Effector CD4-positive, alpha-beta T cell (primary cell): ENCODE measurements around the gene ADAMTS9.
"Not testable (repeated sequence)": the region's sequence is repeated elsewhere in the genome, so short reads cannot be mapped to it uniquely, and the experiment has no call there.

Source experiments
- DNase-seq: peaks from one replicate; pipeline ENCODE4 v3.0.0-alpha.2; 2020

ADAMTS9 gene

DNA sequence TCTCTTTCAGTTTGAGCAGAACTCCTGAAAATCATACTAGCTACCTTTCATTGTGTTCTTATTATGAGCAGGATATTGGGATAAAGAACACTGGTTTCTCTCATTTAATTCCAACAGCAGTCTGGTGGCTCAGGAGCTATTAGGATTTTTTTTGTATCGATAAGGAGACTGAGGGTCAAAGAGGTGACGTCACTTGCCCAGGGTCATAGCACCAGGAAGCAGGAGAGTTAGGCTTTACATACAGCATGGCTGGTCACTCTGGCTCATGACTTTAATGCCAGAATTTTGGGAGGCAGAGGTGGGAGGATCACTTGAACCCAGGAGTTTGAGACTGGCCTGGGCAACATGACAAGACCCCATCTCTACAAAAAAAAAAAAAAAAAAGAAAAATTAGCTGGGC is 113.6 kb downstream of the ADAMTS9 start:
- no peak for DNase-seq

DNA sequence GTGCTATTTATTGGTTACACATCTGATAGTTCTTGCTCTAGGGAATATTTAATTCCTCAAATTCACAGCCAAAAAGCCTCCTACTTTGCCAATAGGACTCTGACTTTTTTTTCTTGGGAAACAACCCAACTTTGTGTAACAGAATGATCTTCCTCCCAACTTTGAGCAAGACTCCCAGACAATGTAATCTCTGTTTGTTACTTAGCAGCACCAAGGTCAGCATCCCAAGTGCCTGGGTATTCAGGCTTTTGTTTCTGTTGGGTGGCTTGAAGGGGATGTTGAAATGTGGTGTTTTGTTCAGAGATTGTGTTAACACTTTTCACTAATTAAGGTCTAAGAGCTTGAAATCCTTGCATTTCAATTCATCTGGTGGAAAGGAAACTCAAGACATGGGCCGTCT is 115.8 kb downstream of the ADAMTS9 start:
- no peak for DNase-seq

DNA sequence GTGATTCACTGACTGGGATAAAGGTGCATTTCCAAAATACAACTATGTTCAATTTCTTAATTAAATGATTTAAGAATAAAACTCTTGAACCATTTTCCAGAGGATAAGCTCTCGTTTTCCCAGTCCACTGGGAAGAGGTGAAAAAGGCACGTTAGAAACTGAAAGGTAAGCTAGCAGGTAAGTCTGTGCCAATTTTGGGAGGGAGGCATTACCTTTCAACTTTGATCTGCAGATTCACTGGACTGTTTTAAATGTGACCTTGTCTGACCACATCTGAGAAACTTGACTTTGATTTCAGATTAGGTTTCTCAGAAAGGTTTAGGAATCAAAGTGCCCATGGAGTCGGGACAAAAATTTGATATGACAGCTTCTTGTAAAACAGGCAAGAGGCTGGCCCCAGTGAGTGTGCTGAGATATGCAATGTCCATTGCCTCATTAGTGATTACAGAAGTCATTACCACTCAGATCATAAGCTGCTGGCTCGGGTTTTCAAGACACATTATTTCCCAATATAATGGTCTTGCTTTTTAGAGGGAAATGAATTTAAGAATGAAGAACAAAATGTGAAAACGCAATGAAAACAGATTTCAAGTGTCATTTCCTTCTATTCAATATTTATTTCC is 118.8 kb downstream of the ADAMTS9 start:
- no peak for DNase-seq

DNA sequence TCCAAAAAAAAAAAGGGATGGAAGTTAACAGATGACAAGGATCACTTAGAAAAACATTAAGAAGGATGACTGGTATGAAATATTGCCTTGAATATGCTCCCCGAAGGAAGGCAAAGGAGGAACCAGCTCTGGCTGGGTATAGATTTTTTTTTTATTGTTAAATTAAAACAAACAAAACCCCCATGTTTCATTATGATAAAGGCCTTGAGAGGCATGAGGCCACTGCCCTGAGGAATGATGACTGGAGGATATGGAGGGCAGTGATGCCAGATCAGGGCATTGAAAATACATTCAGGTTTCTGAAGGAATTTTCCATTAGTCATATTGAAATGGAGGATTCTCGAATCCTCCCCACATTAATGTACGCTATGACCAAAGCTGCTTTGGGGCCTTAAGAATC is 120.9 kb downstream of the ADAMTS9 start:
- no peak for DNase-seq

DNA sequence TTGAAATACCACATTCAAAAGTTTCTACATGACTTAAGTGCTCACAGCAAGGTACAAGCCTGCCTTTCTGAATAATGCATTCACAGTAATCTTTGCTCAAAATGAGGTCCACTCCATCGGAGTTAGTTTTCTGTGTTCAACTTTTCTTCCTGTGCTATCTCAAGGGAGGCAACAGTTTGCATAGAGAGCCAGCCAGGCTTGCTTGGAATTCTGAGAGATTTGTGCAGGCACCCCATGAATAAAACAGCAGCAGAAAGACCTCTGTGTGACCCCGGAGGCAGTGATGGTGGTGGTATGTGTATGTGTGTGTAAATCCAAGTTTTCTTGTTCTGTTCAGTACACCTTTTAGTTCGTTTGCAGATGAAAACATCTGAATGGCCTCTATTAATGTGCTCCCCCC is 124.0 kb downstream of the ADAMTS9 start:
- no peak for DNase-seq

DNA sequence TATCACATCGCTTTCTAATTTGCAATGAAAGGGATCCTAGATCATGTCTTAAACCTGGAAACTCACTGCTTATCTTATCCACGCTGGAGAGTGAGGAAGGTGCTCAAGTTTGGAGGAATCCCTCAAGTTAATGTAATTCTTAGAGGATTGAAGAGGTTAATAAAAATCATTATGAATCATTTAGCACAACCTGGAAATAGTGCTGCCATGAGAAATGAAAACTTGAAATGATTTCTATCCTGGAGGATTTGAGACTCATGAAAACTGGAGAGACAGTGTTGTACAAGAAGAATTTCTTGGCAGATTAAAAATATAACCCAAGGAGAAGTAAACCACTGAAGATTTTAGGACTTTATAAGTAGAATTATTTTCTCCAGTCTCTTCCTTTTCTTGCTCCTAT is 125.9 kb downstream of the ADAMTS9 start:
- no peak for DNase-seq

DNA sequence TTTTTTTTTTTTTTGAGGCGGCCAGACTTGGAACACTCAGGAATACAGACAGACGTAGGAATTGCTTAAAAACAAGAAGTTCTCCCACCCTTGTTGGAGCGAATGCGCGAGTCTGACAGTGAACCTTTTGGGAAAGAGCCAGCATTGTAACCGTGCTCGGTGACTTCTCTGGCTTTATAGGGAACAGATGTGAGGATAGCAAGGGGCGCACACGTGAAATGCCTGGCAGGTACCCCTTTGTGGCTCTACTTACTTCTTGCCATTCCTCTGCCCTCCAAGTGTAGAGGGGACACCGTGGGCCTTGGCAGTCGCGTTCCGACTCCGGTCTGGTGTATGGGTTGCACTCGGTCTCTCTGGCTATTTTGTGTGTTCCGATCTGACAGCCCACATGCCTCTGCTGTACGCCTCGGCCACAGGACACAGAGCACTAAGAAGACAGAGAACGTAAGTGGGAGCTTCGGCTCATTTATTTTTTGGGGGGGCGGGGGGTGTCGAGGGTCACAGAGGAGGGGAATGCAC is 126.4 kb downstream of the ADAMTS9 start:
- no peak for DNase-seq

DNA sequence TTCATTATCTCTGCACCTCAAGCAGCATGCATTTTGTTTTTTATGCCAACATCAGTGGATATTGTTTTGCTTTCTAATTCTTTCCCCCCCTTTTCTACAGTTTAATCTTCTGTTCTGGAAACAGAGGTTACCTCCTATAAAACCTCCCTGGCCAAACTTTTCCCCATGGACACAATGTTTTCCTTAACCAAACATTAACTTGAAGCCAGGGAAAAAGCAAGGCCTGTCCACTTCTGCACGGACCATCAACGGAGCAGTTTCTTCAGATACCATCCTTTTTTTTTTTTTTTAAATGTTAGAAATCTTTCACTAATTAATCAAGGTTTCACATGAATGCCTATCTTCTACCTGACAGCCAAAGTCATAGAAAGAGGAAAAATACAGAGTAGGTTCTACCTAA is 127.0 kb downstream of the ADAMTS9 start:
- no peak for DNase-seq

DNA sequence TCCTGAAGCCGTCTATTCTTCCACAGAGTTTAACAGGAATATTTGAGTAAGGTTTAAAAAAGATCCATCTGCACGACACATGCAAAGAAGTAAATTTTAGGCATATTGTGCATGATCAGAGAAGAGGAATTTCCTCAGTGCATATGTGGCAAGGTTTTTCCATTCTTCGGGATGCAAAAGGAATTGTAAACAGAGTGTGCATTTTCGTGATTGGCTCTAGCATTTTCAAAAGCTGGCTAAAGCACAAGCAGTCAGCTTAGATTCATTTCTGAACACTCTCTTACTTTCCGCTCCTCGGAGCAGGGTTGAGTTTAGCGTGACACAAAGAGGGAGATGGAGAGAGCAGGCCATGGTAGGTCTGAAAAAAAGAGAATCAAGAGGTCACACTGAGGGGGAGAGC is 128.2 kb downstream of the ADAMTS9 start:
- no peak for DNase-seq

DNA sequence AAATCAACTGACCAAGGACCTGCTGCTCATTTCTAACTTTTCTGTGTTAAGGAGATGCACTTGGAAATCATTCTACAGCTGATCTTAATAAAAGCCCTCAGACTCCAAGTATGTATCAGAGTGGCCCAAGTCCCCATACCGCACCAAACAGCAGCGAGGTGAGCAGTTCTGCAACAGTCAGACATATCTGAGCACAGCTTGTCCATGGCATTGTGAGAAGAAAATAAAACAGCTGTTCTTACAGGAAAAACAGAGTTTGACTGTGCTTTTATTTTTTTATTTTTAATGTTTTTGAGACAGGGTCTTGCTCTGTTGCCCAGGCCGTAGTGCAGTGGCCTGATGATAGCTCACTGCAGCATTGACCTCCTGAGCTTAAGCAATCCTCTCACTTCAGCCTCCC is 131.8 kb downstream of the ADAMTS9 start:
- DNase-seq = no peak

DNA sequence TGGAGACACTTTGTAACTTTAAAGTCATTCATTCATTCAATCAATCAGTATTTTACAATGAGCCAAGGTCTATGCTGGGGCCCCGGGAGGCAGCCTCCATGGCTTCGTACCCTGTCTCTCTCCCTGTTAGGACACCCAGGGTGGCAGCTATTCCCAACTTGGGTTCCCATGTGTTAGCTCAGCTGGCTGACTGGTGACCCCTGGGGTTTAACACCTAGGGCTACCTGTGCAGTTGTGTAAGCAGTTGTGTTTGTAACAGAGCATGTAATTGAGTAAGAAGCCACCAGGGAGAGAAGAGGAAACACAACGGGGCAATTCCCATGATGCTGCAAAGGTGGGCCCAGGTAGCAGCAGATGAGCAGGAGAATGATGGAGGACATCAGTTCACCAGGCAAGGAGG is 132.4 kb downstream of the ADAMTS9 start:
- DNase-seq = no peak

DNA sequence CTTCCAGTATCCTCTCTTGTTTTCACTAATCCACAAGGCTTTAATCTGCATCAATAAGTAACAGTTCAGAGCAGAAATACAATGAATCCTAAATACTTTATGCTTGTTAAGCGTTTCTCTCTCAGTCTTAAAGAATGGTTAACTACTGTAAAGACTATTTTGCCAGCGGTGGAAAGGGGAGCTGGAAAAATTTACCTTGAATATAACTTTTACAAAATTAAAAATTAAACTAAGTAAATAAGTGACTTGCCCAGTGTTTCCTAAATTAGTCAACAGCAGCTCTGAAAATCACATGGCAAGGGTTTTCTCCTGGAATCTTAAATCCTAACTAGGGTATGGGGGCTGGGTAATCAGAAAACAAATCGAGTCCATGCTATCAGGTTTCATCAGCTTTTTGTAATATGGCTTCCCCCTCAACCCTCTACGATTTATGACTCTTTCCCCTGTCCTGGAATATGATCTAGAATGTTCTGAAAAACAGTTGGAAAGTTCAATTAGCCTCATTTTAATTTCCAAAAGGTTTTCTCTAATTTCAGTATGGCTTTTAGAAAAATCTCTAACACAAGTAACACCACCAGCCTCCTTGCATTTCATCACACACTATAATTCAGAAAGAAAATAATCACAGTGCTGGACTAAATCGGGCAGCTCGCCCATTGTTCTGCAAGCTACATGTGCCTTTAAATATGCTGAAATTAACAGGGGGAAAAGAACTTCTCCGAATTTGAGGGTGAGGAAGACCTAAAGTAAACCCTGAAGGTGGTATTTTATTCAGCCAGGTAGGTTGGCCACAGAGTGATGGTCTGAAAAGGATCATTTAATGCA is 133.5 kb downstream of the ADAMTS9 start:
- DNase-seq = no peak

DNA sequence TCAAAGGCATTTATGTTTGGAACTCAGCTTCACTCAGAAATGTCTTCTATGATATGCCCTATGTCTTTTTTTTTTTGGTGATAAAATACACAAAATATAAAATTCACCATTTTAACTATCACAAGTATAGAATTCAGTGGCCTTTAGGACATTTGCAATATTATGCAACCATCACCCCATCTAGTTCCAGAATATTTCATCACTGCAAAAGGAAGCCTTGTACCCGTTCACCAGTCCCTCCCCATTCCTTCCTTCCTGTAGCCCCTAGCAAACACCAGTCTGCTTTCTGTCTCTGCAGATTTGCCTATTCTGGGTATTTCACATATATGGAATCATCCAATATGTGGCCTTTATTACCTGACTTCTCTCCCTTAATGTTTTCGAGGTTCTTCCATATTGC is 134.8 kb downstream of the ADAMTS9 start:
- DNase-seq = no peak

DNA sequence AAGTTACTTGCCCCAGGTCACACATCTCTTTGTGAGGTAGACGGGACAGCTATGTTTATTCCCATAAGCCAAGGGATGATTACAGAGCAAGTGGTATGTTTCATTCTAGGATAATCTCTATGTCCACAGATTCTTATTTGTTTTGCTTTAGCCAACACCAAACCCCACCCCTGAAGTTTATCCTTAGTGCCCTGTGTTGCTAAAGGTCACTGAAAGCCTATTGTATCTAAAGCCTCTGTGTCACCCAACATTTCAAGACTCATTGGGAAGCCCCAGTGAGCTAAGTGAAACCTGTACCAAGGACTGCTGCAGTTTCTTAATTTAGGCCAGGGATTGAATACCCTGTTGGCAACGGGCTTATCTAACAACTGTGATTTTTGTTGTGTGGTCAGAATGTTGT is 135.6 kb downstream of the ADAMTS9 start:
- no peak for DNase-seq

DNA sequence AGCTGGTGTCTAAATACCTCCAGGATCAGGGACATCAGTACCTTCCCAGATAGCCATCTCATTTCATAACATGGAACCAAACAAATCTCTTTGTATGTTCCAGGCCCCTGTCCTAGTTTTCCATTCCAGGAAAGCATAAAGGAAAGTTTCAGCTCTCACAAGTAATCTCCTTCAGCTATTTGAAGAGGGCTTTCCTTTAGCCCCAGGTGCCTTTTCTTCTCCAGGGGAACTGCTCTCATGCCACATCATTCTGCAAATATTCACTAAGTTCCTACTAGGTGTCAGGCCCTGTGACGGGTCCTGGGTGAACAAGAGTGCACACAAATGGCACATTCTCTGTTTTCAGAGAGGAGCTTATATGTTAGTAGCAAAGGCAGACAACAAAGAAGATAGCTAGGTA is 136.1 kb downstream of the ADAMTS9 start:
- DNase-seq = no peak

DNA sequence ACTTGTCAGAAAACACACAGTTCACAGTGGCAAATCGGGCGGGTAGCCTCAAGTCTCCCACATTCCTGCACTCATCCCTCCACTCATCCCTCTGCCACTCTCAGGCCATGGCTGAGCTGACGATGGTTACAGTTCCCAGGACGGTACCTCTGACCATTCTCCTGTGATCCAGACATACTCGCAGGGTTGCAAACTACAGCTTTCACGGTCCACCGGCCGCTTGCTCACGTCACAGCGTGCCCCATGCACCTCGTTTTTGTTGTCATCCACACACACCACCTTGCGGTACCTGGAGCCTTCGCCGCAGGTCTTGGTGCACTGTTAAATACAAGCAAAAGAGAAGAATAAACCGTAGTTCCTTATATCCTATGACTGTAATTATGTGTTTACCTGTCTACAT is 137.1 kb downstream of the ADAMTS9 start:
- no peak for DNase-seq

DNA sequence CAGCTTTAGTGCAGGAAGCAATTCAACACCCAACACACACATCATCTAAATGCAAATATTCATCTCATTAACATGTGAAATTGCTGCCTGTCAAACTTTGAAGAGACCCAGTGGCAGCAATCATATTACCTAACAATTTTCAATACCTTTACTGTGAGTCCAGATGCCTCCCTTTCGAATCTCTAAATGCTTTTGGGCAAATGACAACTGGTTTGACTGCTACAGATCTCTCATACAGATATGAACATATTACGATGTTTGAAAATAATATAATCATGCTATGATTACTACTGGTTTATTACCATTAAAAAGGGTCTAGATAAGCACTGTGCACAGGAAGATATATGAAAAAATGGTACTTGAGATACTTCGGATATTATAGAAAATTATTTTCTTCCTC is 137.9 kb downstream of the ADAMTS9 start:
- no peak for DNase-seq

DNA sequence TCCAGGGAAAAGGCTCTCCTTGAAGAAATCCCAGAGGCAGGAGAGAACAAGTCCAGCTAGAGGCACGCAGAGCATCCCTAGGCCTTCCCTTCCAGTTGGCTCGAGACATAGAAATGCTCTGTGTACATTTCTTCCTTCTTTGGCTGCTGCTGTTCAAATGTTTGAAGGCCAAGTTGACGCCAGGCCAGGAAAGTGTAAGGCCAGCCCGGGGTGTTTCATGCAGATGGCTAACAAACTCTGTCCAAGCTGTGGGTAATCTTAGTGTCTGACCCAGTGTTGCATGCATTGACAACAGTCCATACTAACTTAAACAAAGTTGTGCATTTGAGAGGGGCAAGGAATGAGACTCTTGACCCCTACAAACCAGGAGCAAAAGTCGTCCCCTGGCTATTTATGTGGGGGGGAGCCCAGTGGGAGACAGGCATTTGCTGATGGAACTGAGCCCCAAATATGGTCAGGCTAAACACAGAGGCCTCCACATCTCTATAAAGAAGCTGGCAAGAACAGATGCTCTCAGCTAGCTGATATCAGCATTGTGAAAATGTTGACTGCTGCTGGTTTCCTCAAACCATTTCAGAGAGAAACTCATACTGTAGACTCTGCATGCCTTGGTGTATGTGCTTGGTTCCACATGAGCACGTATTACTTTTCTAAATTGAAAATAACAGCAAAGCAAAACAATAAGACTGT is 139.5 kb downstream of the ADAMTS9 start:
- no peak for DNase-seq

DNA sequence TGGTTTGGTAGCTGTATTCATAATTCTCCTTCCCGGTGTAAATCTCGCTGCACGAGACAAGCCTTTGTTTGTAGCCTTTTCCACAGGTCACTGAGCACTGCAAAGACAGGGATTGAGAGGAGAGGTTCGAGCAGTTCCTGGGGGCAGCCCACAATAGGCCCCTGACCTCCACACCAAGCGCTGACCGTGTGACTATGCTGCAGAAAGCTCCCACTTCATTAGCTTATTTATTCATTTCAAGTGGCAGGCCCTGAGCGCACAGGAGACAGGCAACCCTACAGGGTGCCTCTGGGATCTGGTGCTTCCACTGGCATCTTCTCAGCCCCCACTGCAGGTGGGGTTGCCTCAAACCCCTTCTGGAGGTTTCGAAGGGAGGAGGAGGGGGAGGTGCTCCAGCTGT is 140.9 kb downstream of the ADAMTS9 start:
- no peak for DNase-seq

DNA sequence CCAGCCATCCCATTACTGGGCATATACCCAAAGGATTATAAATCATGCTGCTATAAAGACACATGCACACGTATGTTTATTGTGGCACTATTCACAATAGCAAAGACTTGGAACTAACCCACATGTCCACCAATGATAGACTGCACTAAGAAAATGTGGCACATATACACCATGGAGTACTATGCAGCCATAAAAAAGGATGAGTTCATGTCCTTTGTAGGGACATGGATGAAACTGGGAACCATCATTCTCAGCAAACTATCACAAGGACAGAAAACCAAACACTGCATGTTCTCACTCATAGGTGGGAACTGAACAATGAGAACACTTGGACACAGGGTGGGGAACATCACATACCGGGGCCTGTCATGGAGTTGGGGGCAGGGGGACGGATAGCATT is 142.6 kb downstream of the ADAMTS9 start:
- DNase-seq = not testable (repeated sequence)

DNA sequence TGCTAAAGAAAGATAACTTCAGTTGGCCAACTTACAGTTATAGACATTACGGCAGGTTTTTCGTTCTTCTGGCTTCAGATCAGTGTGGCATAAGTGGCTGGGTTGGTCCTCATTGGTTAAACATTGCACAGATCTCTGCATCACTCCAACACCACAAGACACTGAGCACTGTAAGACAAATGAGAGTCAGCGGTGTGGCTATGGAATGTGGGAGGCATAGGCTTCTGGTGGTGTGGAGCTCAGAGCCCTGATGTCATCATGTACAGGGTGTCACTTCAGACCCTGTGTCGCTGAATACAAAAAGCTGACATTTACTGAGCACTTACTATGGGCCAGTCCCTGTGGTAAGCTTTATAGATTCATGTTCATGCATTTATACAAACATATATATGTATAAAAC is 146.0 kb downstream of the ADAMTS9 start:
- DNase-seq = no peak

DNA sequence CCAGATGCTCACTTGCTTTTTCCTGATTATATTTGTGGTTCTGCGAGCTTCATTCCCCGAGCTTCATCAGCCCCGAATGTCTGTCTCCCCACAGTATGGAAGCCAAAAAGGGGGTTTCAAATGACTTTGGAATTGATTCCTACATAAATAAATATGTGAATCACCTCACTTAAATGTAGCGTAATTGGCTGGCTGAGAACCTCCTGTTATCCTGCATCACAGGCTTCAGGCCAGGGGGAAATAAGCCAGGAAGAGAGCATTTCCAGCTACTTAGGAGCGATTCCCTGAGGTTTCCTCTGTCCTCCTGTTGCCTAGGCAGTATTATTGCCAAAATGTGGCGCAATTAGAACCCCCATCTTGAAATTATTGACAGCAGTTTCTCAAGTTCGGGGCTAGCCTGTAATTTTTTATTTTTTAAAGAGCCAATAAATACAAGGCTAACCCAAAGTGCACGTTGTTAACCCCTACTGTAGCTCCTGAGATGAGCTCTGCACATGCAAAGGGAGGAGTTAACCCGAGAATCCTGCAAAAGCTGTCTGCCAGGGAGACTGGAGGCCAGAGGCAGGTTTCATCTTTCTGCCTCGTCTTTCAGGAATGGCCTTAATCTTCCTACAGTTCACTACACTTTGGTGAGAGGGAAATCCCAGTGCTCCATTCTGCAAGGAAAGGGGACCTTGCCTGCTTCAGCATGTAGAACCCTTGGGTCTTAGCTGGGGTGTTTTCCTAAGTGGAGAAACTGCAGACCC is 148.2 kb downstream of the ADAMTS9 start:
- DNase-seq = no peak

DNA sequence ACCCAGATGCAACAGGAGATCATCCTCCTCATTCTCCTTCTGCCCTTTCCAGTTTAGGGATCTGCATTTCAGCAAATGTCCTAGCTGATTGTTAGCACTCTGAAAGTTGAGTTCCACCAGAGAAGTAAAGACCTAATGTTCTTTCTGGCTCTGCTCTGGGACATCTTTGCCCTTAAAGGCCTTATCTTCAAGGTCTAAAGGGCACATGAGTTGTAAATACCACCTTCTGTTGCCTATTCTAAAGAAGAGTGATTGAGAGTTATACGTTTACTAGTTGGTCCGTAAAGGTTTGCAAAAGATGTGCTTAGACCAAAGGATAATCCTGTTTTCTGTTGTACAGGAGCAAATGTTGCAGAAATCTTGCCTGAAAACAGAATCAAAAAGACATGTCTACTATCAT is 151.6 kb downstream of the ADAMTS9 start:
- DNase-seq = no peak
